ENCODE data around the gene ATAD3C. TPM values are rescaled to one million over a fixed set of nuclear protein-coding genes. Genes with fewer than 3 reads are reported as not detected.

ATAD3C gene
- polyA plus RNA-seq, 1 donor (not counting 4 experiments of a cell fraction or from before 2014, with no cell fraction given) = 0.39 TPM

- Histone ChIP-seq H3K36me3 (ENCODE audit: control insufficient read depth in 2 of 2, extremely low read depth in 1 of 2, insufficient read depth in 2 of 2, low read length in 2 of 2) (peaks cover 35 to 43% of the 10 kb centered on the region in 2 experiments), H3K79me2 (ENCODE audit: control insufficient read depth, insufficient read depth, low read length) (peaks cover 66% of the 10 kb centered on the region), H3K9me1 (ENCODE audit: control insufficient read depth, extremely low read depth, insufficient read depth, low read length) (no peaks in the 10 kb centered on the region), H3K27ac (ENCODE audit: control insufficient read depth, insufficient read depth, low read length) (no peak overlapping the region), H3K4me1 (ENCODE audit: control insufficient read depth, extremely low read depth, insufficient read depth, low read length) (peaks cover 39% of the 10 kb centered on the region), H4K20me1 (ENCODE audit: control insufficient read depth, extremely low read depth, insufficient read depth, low read length) (peaks cover 7% of the 10 kb centered on the region), H2AFZ (ENCODE audit: control insufficient read depth, low read length) (no peak overlapping the region), H3K4me3 (ENCODE audit: control insufficient read depth in 2 of 3, extremely low read depth in 1 of 3, insufficient read depth in 2 of 3, low read depth in 1 of 3, low read length in 3 of 3) (peak overlapping the region; percentile 88 to 94 (median 92)), H3K4me2 (ENCODE audit: control insufficient read depth, extremely low read depth, insufficient read depth, low read depth, low read length) (peak overlapping the region; percentile 88), H3K27me3 (ENCODE audit: control insufficient read depth, extremely low read depth, insufficient read depth, low read length) (no peaks in the 10 kb centered on the region), H3K9ac (ENCODE audit: control insufficient read depth, extremely low read depth, insufficient read depth, low read length) (peak overlapping the region; percentile 90), H3K9me3 (ENCODE audit: control insufficient read depth, low read depth, low read length) (no peaks in the 10 kb centered on the region)
- dilution Hi-C loops (cut with MboI; ENCODE audit: extremely low pct_ligation_motif_present, low sequenced_read_pairs) = no loop called here
- TF ChIP-seq EZH2 (IDR thresholded peaks at IDR 0.05; ENCODE audit: low read length) = no peak
- TF ChIP-seq, protein P1, sequence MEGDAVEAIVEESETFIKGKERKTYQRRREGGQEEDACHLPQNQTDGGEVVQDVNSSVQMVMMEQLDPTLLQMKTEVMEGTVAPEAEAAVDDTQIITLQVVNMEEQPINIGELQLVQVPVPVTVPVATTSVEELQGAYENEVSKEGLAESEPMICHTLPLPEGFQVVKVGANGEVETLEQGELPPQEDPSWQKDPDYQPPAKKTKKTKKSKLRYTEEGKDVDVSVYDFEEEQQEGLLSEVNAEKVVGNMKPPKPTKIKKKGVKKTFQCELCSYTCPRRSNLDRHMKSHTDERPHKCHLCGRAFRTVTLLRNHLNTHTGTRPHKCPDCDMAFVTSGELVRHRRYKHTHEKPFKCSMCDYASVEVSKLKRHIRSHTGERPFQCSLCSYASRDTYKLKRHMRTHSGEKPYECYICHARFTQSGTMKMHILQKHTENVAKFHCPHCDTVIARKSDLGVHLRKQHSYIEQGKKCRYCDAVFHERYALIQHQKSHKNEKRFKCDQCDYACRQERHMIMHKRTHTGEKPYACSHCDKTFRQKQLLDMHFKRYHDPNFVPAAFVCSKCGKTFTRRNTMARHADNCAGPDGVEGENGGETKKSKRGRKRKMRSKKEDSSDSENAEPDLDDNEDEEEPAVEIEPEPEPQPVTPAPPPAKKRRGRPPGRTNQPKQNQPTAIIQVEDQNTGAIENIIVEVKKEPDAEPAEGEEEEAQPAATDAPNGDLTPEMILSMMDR (optimal IDR thresholded peaks at IDR 0.05 in 1 of 3, IDR thresholded peaks at IDR 0.05 in 1 of 3, conservative IDR thresholded peaks at IDR 0.05 in 1 of 3; ENCODE audit: extremely low read depth in 1 of 3, insufficient read depth in 2 of 3, low read length in 3 of 3) = no peak
- FAIRE-seq (no peak), DNase-seq (ENCODE audit: low read depth, low spot score) (no peak)
Measured at GRCh38 chr1:1400576-1401456, 48.7 kb upstream of the ATAD3C start.

DNA sequence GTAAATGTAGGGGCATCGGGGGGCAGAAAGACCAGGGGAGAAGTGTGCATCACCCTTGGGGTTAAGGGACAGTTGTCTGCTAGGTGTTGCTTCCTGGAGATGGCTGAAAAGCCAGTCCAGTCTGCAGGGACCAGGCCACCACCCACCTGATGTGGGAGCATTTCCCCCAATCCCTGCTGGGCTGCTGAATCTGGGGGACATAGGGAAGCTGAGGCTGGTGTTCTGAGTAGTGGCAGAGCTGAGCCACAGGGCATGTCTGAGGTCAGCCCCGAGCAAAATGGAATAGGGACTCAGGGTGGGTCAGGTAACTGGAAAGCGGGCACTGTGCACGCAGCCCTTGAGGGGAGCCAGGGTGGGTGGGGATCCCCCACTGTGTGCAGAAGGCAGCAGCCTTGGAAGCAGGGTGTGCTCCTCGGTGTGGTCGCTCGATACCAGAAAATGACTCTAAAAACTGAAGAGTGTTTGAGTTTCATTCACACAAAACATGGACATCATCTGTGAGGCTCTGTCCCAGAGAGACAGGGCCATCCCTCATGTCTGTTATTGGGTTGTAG lies 48.0 kb upstream of the ATAD3C start:
- H3K9ac ChIP-seq (ENCODE audit: control insufficient read depth, extremely low read depth, insufficient read depth, low read length) = no peak overlapping the region
- FAIRE-seq (no peak), DNase-seq (ENCODE audit: low read depth, low spot score) (no peak)
- H3K27ac ChIP-seq (ENCODE audit: control insufficient read depth, insufficient read depth, low read length) = no peak overlapping the region
- H4K20me1 ChIP-seq (ENCODE audit: control insufficient read depth, extremely low read depth, insufficient read depth, low read length) = peaks cover 7% of the 10 kb centered on the region
- H3K27me3 ChIP-seq (ENCODE audit: control insufficient read depth, extremely low read depth, insufficient read depth, low read length) = no peaks in the 10 kb centered on the region
- H3K79me2 ChIP-seq (ENCODE audit: control insufficient read depth, insufficient read depth, low read length) = peaks cover 73% of the 10 kb centered on the region
- no peak overlapping the region for H3K4me2 ChIP-seq (ENCODE audit: control insufficient read depth, extremely low read depth, insufficient read depth, low read depth, low read length)
- peaks cover 44% of the 10 kb centered on the region for H3K4me1 ChIP-seq (ENCODE audit: control insufficient read depth, extremely low read depth, insufficient read depth, low read length)
- no peaks in the 10 kb centered on the region for H3K9me3 ChIP-seq (ENCODE audit: control insufficient read depth, low read depth, low read length)
- TF ChIP-seq, protein P1 (optimal IDR thresholded peaks at IDR 0.05 in 1 of 3, IDR thresholded peaks at IDR 0.05 in 1 of 3, conservative IDR thresholded peaks at IDR 0.05 in 1 of 3; ENCODE audit: extremely low read depth in 1 of 3, insufficient read depth in 2 of 3, low read length in 3 of 3) = no peak
- no peak for TF ChIP-seq EZH2 (IDR thresholded peaks at IDR 0.05; ENCODE audit: low read length)
- H3K36me3 ChIP-seq (ENCODE audit: control insufficient read depth in 2 of 2, extremely low read depth in 1 of 2, insufficient read depth in 2 of 2, low read length in 2 of 2) = peaks cover 36 to 49% of the 10 kb centered on the region in 2 experiments
- no peak overlapping the region for H3K4me3 ChIP-seq (ENCODE audit: control insufficient read depth in 2 of 3, extremely low read depth in 1 of 3, insufficient read depth in 2 of 3, low read depth in 1 of 3, low read length in 3 of 3)
- H3K9me1 ChIP-seq (ENCODE audit: control insufficient read depth, extremely low read depth, insufficient read depth, low read length) = no peaks in the 10 kb centered on the region
- H2AFZ ChIP-seq (ENCODE audit: control insufficient read depth, low read length) = no peak overlapping the region
- dilution Hi-C loops (cut with MboI; ENCODE audit: extremely low pct_ligation_motif_present, low sequenced_read_pairs) = no loop called here
